ENCODE measurements around the gene ZNF232.
"Not testable (repeated sequence)": the region's sequence is repeated elsewhere in the genome, so short reads cannot be mapped to it uniquely, and the experiment has no call there.

The ZNF232 gene

GRCh38 chr17:5135726-5136579 lies 24.3 kb upstream of the ZNF232 start:
- Histone ChIP-seq H3K27ac (no peak overlapping the region), H3K4me3 (no peak overlapping the region), H3K9me3 (ENCODE audit: low read depth, low read length) (no peaks in the 10 kb centered on the region), H3K9ac (ENCODE audit: insufficient read length) (no peak overlapping the region), H3K36me3 (ENCODE audit: insufficient read depth, low read length) (no peaks in the 10 kb centered on the region)
- DNase-seq (ENCODE audit: low read depth, low spot score) = no peak
- TF ChIP-seq FOXP2 (optimal IDR thresholded peaks at IDR 0.05; ENCODE audit: control extremely low read depth, extremely low read length, insufficient read depth) (no peak), EZH2 (IDR thresholded peaks at IDR 0.05) (no peak), POLR2AphosphoS5 (IDR thresholded peaks at IDR 0.05; ENCODE audit: borderline replicate concordance, low read depth, low read length) (no peak)

GRCh38 chr17:5135131-5135712 lies 23.5 kb upstream of the ZNF232 start:
- not testable (repeated sequence) for H3K27ac ChIP-seq; H3K4me3 ChIP-seq; H3K36me3 ChIP-seq (ENCODE audit: insufficient read depth, low read length); DNase-seq (ENCODE audit: low read depth, low spot score); H3K9ac ChIP-seq (ENCODE audit: insufficient read length); H3K9me3 ChIP-seq (ENCODE audit: low read depth, low read length)

- not testable (repeated sequence) for H3K9me3 ChIP-seq (ENCODE audit: low read depth, low read length); H3K9ac ChIP-seq (ENCODE audit: insufficient read length); H3K27ac ChIP-seq; H3K4me3 ChIP-seq; H3K36me3 ChIP-seq (ENCODE audit: insufficient read depth, low read length); DNase-seq (ENCODE audit: low read depth, low spot score)
These were observed 22.9 kb upstream of the ZNF232 start for GRCh38 chr17:5134571-5134970.

GRCh38 chr17:5133961-5134360 lies 22.3 kb upstream of the ZNF232 start:
- not testable (repeated sequence) for DNase-seq (ENCODE audit: low read depth, low spot score); H3K9ac ChIP-seq (ENCODE audit: insufficient read length); H3K9me3 ChIP-seq (ENCODE audit: low read depth, low read length); H3K4me3 ChIP-seq; H3K27ac ChIP-seq; H3K36me3 ChIP-seq (ENCODE audit: insufficient read depth, low read length)

DNA sequence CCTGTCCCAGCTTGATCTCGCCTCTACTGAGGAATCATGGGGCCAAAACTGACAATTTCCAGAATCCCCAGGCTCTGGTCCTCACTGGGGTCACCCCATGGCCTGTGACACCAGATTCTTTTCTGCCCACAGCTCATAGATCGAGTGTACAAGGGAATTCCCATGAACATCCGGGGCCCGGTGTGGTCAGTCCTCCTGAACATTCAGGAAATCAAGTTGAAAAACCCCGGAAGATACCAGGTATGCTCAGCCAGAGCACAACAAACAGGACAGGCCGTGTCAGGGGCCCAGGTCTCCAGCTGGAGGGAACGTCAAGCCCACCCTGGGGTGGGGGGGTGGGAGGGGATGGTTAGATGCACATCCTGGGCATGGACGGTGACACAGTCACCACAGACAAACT lies 21.6 kb upstream of the ZNF232 start:
- Histone ChIP-seq H3K9me3 (ENCODE audit: low read depth, low read length) (no peaks in the 10 kb centered on the region), H3K36me3 (ENCODE audit: insufficient read depth, low read length) (no peaks in the 10 kb centered on the region), H3K4me3 (no peak overlapping the region), H3K27ac (no peak overlapping the region), H3K9ac (ENCODE audit: insufficient read length) (no peak overlapping the region)
- TF ChIP-seq POLR2AphosphoS5 (IDR thresholded peaks at IDR 0.05; ENCODE audit: borderline replicate concordance, low read depth, low read length) = no peak
- TF ChIP-seq FOXP2 (optimal IDR thresholded peaks at IDR 0.05; ENCODE audit: control extremely low read depth, extremely low read length, insufficient read depth) = no peak
- no peak for TF ChIP-seq EZH2 (IDR thresholded peaks at IDR 0.05)
- DNase-seq (ENCODE audit: low read depth, low spot score) = no peak

- not testable (repeated sequence) for H3K4me3 ChIP-seq; H3K27ac ChIP-seq; H3K36me3 ChIP-seq (ENCODE audit: insufficient read depth, low read length); H3K9ac ChIP-seq (ENCODE audit: insufficient read length); H3K9me3 ChIP-seq (ENCODE audit: low read depth, low read length); DNase-seq (ENCODE audit: low read depth, low spot score)
These were observed 21.0 kb upstream of the ZNF232 start for GRCh38 chr17:5132503-5133225.

- H3K9ac ChIP-seq (ENCODE audit: insufficient read length); H3K27ac ChIP-seq; H3K4me3 ChIP-seq; H3K36me3 ChIP-seq (ENCODE audit: insufficient read depth, low read length); DNase-seq (ENCODE audit: low read depth, low spot score); H3K9me3 ChIP-seq (ENCODE audit: low read depth, low read length): not testable (repeated sequence)
These were observed 20.3 kb upstream of the ZNF232 start for GRCh38 chr17:5131799-5132502.

- TF ChIP-seq EZH2 (IDR thresholded peaks at IDR 0.05) = no peak
- no peak for TF ChIP-seq POLR2AphosphoS5 (IDR thresholded peaks at IDR 0.05; ENCODE audit: borderline replicate concordance, low read depth, low read length)
- no peak for TF ChIP-seq FOXP2 (optimal IDR thresholded peaks at IDR 0.05; ENCODE audit: control extremely low read depth, extremely low read length, insufficient read depth)
- Histone ChIP-seq H3K9me3 (ENCODE audit: low read depth, low read length) (no peaks in the 10 kb centered on the region), H3K4me3 (no peak overlapping the region), H3K9ac (ENCODE audit: insufficient read length) (no peak overlapping the region), H3K36me3 (ENCODE audit: insufficient read depth, low read length) (no peaks in the 10 kb centered on the region), H3K27ac (no peak overlapping the region)
- no peak for DNase-seq (ENCODE audit: low read depth, low spot score)
These were observed 19.6 kb upstream of the ZNF232 start for GRCh38 chr17:5131146-5131715.

GRCh38 chr17:5130687-5131086 lies 19.0 kb upstream of the ZNF232 start:
- H3K9me3 ChIP-seq (ENCODE audit: low read depth, low read length); DNase-seq (ENCODE audit: low read depth, low spot score); H3K4me3 ChIP-seq; H3K36me3 ChIP-seq (ENCODE audit: insufficient read depth, low read length); H3K9ac ChIP-seq (ENCODE audit: insufficient read length); H3K27ac ChIP-seq: not testable (repeated sequence)

DNA sequence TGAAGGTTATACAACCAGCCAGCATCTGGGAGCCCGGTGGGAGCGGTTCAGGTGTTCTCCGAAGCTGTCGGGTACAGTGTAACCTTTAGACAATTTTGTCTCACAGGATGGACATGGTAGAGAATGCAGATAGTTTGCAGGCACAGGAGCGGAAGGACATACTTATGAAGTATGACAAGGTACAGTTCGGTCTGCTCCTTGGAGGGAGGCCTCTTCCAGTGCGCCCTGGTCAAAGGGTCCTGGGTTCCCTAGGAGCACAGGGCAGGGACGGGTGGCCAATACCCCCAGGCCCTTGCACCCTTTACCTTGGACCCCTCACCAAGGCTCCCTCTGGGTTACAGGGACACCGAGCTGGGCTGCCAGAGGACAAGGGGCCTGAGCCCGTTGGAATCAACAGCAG lies 18.6 kb upstream of the ZNF232 start:
- not testable (repeated sequence) for H3K9me3 ChIP-seq (ENCODE audit: low read depth, low read length)

GRCh38 chr17:5129770-5130169 lies 18.1 kb upstream of the ZNF232 start:
- not testable (repeated sequence) for H3K27ac ChIP-seq; H3K9me3 ChIP-seq (ENCODE audit: low read depth, low read length); H3K36me3 ChIP-seq (ENCODE audit: insufficient read depth, low read length); DNase-seq (ENCODE audit: low read depth, low spot score); H3K4me3 ChIP-seq; H3K9ac ChIP-seq (ENCODE audit: insufficient read length)

More for the DNA sequence above, 18.6 kb upstream of the ZNF232 start:
- H3K27ac ChIP-seq; DNase-seq (ENCODE audit: low read depth, low spot score); H3K9ac ChIP-seq (ENCODE audit: insufficient read length); H3K36me3 ChIP-seq (ENCODE audit: insufficient read depth, low read length); H3K4me3 ChIP-seq: not testable (repeated sequence)
